IPS DF 6.9 (cell line): Measurements from ENCODE around the gene GTF2A1.
"Not testable (repeated sequence)": the region's sequence is repeated elsewhere in the genome, so short reads cannot be mapped to it uniquely, and the experiment has no call there.

Experiments
- DNase-seq: peaks from one replicate; pipeline ENCODE4 v3.0.0-alpha.2; 2013; ENCODE audit warnings: low read depth, low spot score
- H3K27ac ChIP-seq: one replicate; pipeline ENCODE4 v1.5.1; 2013; ENCODE audit warnings: low read length, control low read depth
- H3K27me3 ChIP-seq: 2 replicates; pipeline ENCODE4 v1.6.1; 2013; ENCODE audit warnings: mild to moderate bottlenecking, low read length; ENCODE audit not compliant: control insufficient read depth, insufficient read depth
- H3K36me3 ChIP-seq: 2 replicates; pipeline ENCODE4 v1.6.1; 2013; ENCODE audit warnings: low read length; ENCODE audit not compliant: control insufficient read depth, insufficient read depth
- H3K4me1 ChIP-seq: 2 replicates; pipeline ENCODE4 v1.6.1; 2013; ENCODE audit warnings: low read length; ENCODE audit not compliant: control insufficient read depth, insufficient read depth
- H3K4me3 ChIP-seq: 2 replicates; pipeline ENCODE4 v1.5.1; 2013; ENCODE audit warnings: mild to moderate bottlenecking, low read length
- H3K9me3 ChIP-seq: 2 replicates; pipeline ENCODE4 v1.6.1; 2013; ENCODE audit warnings: low read length, inconsistent platforms; ENCODE audit not compliant: control insufficient read depth, insufficient read depth
- WGBS: extraction: QIAGEN DNeasy Blood & Tissue Kit; methylation state at CpG from one replicate; pipeline ENCODE4 v1.1.7; 2013; ENCODE audit warnings: mixed read lengths, missing lambda C conversion rate; ENCODE audit not compliant: insufficient read length, insufficient coverage; 5-methylcytosine and 5-hydroxymethylcytosine counted together

The GTF2A1 gene

GRCh38 chr14:81252278-81252677 is 31.5 kb upstream of the GTF2A1 start:
- Histone ChIP-seq H3K9me3 (no peaks in the 10 kb centered on the region), H3K27me3 (no peaks in the 10 kb centered on the region), H3K4me1 (no peaks in the 10 kb centered on the region), H3K4me3 (no peak overlapping the region), H3K27ac (no peak overlapping the region), H3K36me3 (no peaks in the 10 kb centered on the region)
- WGBS, result no CpG with 5 or more reads among the region's 1 CpG
- no peak for DNase-seq

GRCh38 chr14:81247271-81247766 is 26.6 kb upstream of the GTF2A1 start:
- no peaks in the 10 kb centered on the region for H3K36me3 ChIP-seq
- DNase-seq, result no peak
- H3K27ac ChIP-seq, result no peak overlapping the region
- no peak overlapping the region for H3K4me3 ChIP-seq
- no peaks in the 10 kb centered on the region; the same call in 1 of the 2 replicates for H3K4me1 ChIP-seq
- no peaks in the 10 kb centered on the region for H3K9me3 ChIP-seq
- no CpG with 5 or more reads among the region's 8 CpGs for WGBS
- no peaks in the 10 kb centered on the region for H3K27me3 ChIP-seq

- DNase-seq, result no peak
- H3K27ac ChIP-seq, result no peak overlapping the region
- H3K9me3 ChIP-seq, result no peaks in the 10 kb centered on the region
- H3K4me1 ChIP-seq, result no peaks in the 10 kb centered on the region; the same call in 1 of the 2 replicates
- H3K36me3 ChIP-seq, result no peaks in the 10 kb centered on the region
- H3K4me3 ChIP-seq, result no peak overlapping the region
- WGBS, result no CpG with 5 or more reads among the region's 19 CpGs
- H3K27me3 ChIP-seq, result no peaks in the 10 kb centered on the region
These were observed 25.9 kb upstream of the GTF2A1 start for GRCh38 chr14:81246461-81247270.

- no peak overlapping the region for H3K4me3 ChIP-seq
- no peaks in the 10 kb centered on the region for H3K27me3 ChIP-seq
- no peaks in the 10 kb centered on the region; the same call in 1 of the 2 replicates for H3K4me1 ChIP-seq
- no peaks in the 10 kb centered on the region for H3K36me3 ChIP-seq
- DNase-seq, result no peak
- no peaks in the 10 kb centered on the region for H3K9me3 ChIP-seq
- H3K27ac ChIP-seq, result no peak overlapping the region
- WGBS, result no CpG with 5 or more reads among the region's 1 CpG
These were observed 25.0 kb upstream of the GTF2A1 start for GRCh38 chr14:81245771-81246170.

GRCh38 chr14:81244431-81244830 is 23.7 kb upstream of the GTF2A1 start:
- not testable (repeated sequence) for H3K27me3 ChIP-seq, DNase-seq, H3K4me3 ChIP-seq, H3K4me1 ChIP-seq, H3K9me3 ChIP-seq, H3K36me3 ChIP-seq, H3K27ac ChIP-seq
- WGBS, result no CpG with 5 or more reads among the region's 28 CpGs

DNA sequence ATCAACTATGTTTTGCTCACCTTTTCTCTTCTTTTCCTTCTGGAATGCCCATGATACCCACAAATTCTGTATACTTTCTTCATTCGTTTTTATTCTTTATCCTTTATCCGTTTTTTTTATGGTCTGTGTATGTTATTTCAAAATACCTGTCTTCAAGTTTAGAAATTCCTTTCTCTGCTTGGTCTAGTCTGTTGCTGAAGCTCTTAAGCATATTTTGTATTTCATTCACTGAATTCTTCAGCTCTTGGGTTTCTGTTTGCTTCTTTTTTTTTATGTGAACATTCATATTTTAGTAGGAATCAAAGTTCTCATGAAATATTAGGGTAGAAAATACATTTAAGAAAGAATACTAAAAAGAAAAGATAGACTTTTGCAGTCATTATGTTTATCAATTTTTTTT is 22.7 kb upstream of the GTF2A1 start:
- no peaks in the 10 kb centered on the region; the same call in 1 of the 2 replicates for H3K4me1 ChIP-seq
- H3K4me3 ChIP-seq, result no peak overlapping the region
- H3K36me3 ChIP-seq, result no peaks in the 10 kb centered on the region
- no peaks in the 10 kb centered on the region for H3K27me3 ChIP-seq
- DNase-seq, result no peak
- no peaks in the 10 kb centered on the region for H3K9me3 ChIP-seq
- 100% methylated on average over 2 of the region's 2 CpGs for WGBS
- no peak overlapping the region for H3K27ac ChIP-seq

DNA sequence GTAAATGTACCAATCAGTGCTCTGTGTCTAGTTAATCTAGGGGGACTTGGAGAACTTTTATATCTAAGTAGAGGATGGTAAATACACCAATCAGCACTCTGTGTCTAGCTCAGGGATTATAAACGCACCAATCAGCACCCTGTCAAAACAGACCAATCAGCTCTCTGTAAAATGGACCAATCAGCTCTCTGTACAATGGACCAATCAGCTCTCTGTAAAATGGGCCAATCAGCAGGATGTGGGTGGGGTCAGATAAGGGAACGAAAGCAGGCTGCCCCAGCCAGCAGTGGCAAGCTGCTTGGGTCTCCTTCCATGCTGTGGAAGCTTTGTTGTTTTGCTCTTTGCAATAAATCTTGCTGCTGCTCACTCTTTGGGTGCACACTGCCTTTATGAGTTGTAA is 16.1 kb upstream of the GTF2A1 start:
- not testable (repeated sequence) for DNase-seq, H3K36me3 ChIP-seq, H3K27ac ChIP-seq, H3K4me1 ChIP-seq, H3K9me3 ChIP-seq, H3K27me3 ChIP-seq, H3K4me3 ChIP-seq
- no CpG with 5 or more reads among the region's 2 CpGs for WGBS

GRCh38 chr14:81236138-81236537 is 15.4 kb upstream of the GTF2A1 start:
- Histone ChIP-seq H3K27me3 (no peaks in the 10 kb centered on the region), H3K4me1 (no peaks in the 10 kb centered on the region), H3K9me3 (no peaks in the 10 kb centered on the region), H3K27ac (no peak overlapping the region), H3K4me3 (no peak overlapping the region), H3K36me3 (no peaks in the 10 kb centered on the region; the same call in 1 of the 2 replicates)
- DNase-seq, result no peak
- no CpG with 5 or more reads among the region's 20 CpGs for WGBS

- no peak for DNase-seq
- H3K36me3 ChIP-seq, result no peaks in the 10 kb centered on the region; the same call in 1 of the 2 replicates
- 100% methylated on average over 1 of the region's 2 CpGs for WGBS
These were observed 14.3 kb upstream of the GTF2A1 start for GRCh38 chr14:81235096-81235495.

GRCh38 chr14:81234278-81234677 is 13.5 kb upstream of the GTF2A1 start:
- Histone ChIP-seq H3K9me3 (no peaks in the 10 kb centered on the region), H3K4me1 (no peaks in the 10 kb centered on the region), H3K27ac (no peak overlapping the region), H3K4me3 (no peak overlapping the region), H3K27me3 (no peaks in the 10 kb centered on the region), H3K36me3 (no peaks in the 10 kb centered on the region; the same call in 1 of the 2 replicates)
- no peak for DNase-seq

More at GRCh38 chr14:81235096-81235495, 14.3 kb upstream of the GTF2A1 start:
- Histone ChIP-seq H3K4me1 (no peaks in the 10 kb centered on the region), H3K27me3 (no peaks in the 10 kb centered on the region), H3K9me3 (no peaks in the 10 kb centered on the region), H3K4me3 (no peak overlapping the region), H3K27ac (no peak overlapping the region)

- no peaks in the 10 kb centered on the region; the same call in 1 of the 2 replicates for H3K36me3 ChIP-seq
- H3K4me1 ChIP-seq, result no peaks in the 10 kb centered on the region
- H3K4me3 ChIP-seq, result no peak overlapping the region
- no peak overlapping the region for H3K27ac ChIP-seq
- H3K9me3 ChIP-seq, result no peaks in the 10 kb centered on the region
- WGBS, result no CpG with 5 or more reads among the region's 1 CpG
- H3K27me3 ChIP-seq, result no peaks in the 10 kb centered on the region
- DNase-seq, result no peak
These were observed 12.9 kb upstream of the GTF2A1 start for GRCh38 chr14:81233615-81234014.
